HEK293 (cell line): ENCODE data around the gene VPS18.

Source experiments
- AEBP2 ChIP-seq: fragments of 450-650 bp; formaldehyde crosslinking; IDR thresholded peaks from 2 replicates; pipeline ENCODE4 v1.5.1; 2016; ENCODE audit warnings: missing biosample characterization, missing genetic modification characterization, borderline replicate concordance
- KLF10 ChIP-seq: fragments of 450-650 bp; IDR thresholded peaks from 2 replicates; pipeline ENCODE4 v1.5.1; 2018; ENCODE audit warnings: missing biosample characterization, mild to moderate bottlenecking, missing genetic modification characterization
- KLF7 ChIP-seq: fragments of 450-650 bp; formaldehyde crosslinking; IDR thresholded peaks from 2 replicates; pipeline ENCODE4 v1.5.1; 2016; ENCODE audit warnings: missing biosample characterization, missing genetic modification characterization, borderline replicate concordance
- MYNN ChIP-seq: fragments of 450-650 bp; formaldehyde crosslinking; IDR thresholded peaks from 2 replicates; pipeline ENCODE4 v1.5.1; 2016; ENCODE audit warnings: missing biosample characterization, missing genetic modification characterization, borderline replicate concordance
- REST ChIP-seq: fragments of 450-650 bp; formaldehyde crosslinking; IDR thresholded peaks from 2 replicates; pipeline ENCODE4 v1.5.1; 2016; ENCODE audit warnings: missing biosample characterization, missing genetic modification characterization
- SCRT2 ChIP-seq: fragments of 450-650 bp; formaldehyde crosslinking; IDR thresholded peaks from 2 replicates; pipeline ENCODE4 v1.5.1; 2016; ENCODE audit warnings: missing biosample characterization, missing genetic modification characterization
- SETDB1 ChIP-seq: IDR thresholded peaks from one replicate; pipeline ENCODE4 v1.6.1; 2017; ENCODE audit warnings: mild to moderate bottlenecking, low read length, moderate library complexity, mixed read lengths; ENCODE audit not compliant: insufficient read length
- TRIM28 ChIP-seq: IDR thresholded peaks from 2 replicates; pipeline ENCODE4 v1.6.1; 2011; ENCODE audit warnings: low read length, control low read depth, borderline replicate concordance
- ZBTB1 ChIP-seq: fragments of 450-650 bp; formaldehyde crosslinking; IDR thresholded peaks from 2 replicates; pipeline ENCODE4 v1.5.1; 2016; ENCODE audit warnings: missing biosample characterization, missing genetic modification characterization
- ZBTB20 ChIP-seq: fragments of 450-650 bp; formaldehyde crosslinking; IDR thresholded peaks from 2 replicates; pipeline ENCODE4 v1.5.1; 2016; ENCODE audit warnings: missing biosample characterization, missing genetic modification characterization
- ZBTB21 ChIP-seq: fragments of 450-650 bp; formaldehyde crosslinking; IDR thresholded peaks from 2 replicates; pipeline ENCODE4 v1.5.1; 2017; ENCODE audit warnings: missing biosample characterization, missing genetic modification characterization
- ZBTB7A ChIP-seq: fragments of 450-650 bp; formaldehyde crosslinking; IDR thresholded peaks from 2 replicates; pipeline ENCODE4 v1.5.1; 2016; ENCODE audit warnings: low read depth, missing biosample characterization, missing genetic modification characterization
- ZFP37 ChIP-seq: fragments of 450-650 bp; formaldehyde crosslinking; IDR thresholded peaks from 2 replicates; pipeline ENCODE4 v1.5.1; 2016; ENCODE audit warnings: missing biosample characterization, missing genetic modification characterization
- ZNF138 ChIP-seq: fragments of 450-650 bp; formaldehyde crosslinking; IDR thresholded peaks from 2 replicates; pipeline ENCODE4 v1.5.1; 2016; ENCODE audit warnings: missing biosample characterization, missing genetic modification characterization, borderline replicate concordance
- ZNF211 ChIP-seq: fragments of 450-650 bp; formaldehyde crosslinking; IDR thresholded peaks from 2 replicates; pipeline ENCODE4 v1.5.1; 2016; ENCODE audit warnings: low read depth, missing biosample characterization, missing genetic modification characterization
- ZNF214 ChIP-seq: fragments of 450-650 bp; formaldehyde crosslinking; IDR thresholded peaks from 2 replicates; pipeline ENCODE4 v1.5.1; 2017; ENCODE audit warnings: missing biosample characterization, mild to moderate bottlenecking, missing genetic modification characterization, borderline replicate concordance
- ZNF23 ChIP-seq: fragments of 450-650 bp; formaldehyde crosslinking; IDR thresholded peaks from 2 replicates; pipeline ENCODE4 v1.5.1; 2016; ENCODE audit warnings: missing biosample characterization, missing genetic modification characterization, borderline replicate concordance
- ZNF248 ChIP-seq: fragments of 450-650 bp; formaldehyde crosslinking; IDR thresholded peaks from 2 replicates; pipeline ENCODE4 v1.5.1; 2017; ENCODE audit warnings: missing biosample characterization, missing genetic modification characterization
- ZNF280C ChIP-seq: fragments of 450-650 bp; formaldehyde crosslinking; IDR thresholded peaks from 2 replicates; pipeline ENCODE4 v1.5.1; 2016; ENCODE audit warnings: missing biosample characterization, missing genetic modification characterization
- ZNF280D ChIP-seq: fragments of 450-650 bp; formaldehyde crosslinking; IDR thresholded peaks from 2 replicates; pipeline ENCODE4 v1.5.1; 2016; ENCODE audit warnings: missing biosample characterization, missing genetic modification characterization
- ZNF350 ChIP-seq: fragments of 450-650 bp; formaldehyde crosslinking; IDR thresholded peaks from 2 replicates; pipeline ENCODE4 v1.5.0; 2017; ENCODE audit warnings: missing biosample characterization, mild to moderate bottlenecking, missing genetic modification characterization
- ZNF426 ChIP-seq: fragments of 450-650 bp; formaldehyde crosslinking; IDR thresholded peaks from 2 replicates; pipeline ENCODE4 v1.5.1; 2017; ENCODE audit warnings: missing biosample characterization, missing genetic modification characterization, mild to moderate bottlenecking, inconsistent platforms, moderate library complexity
- ZNF513 ChIP-seq: fragments of 450-650 bp; IDR thresholded peaks from 2 replicates; pipeline ENCODE4 v1.5.1; 2018; ENCODE audit warnings: missing biosample characterization, missing genetic modification characterization
- ZNF530 ChIP-seq: fragments of 450-650 bp; formaldehyde crosslinking; IDR thresholded peaks from 2 replicates; pipeline ENCODE4 v1.5.1; 2016; ENCODE audit warnings: low read depth, missing biosample characterization, missing genetic modification characterization
- ZNF555 ChIP-seq: fragments of 450-650 bp; formaldehyde crosslinking; conservative IDR thresholded peaks from 2 replicates; pipeline ENCODE4 v1.5.1; 2017; ENCODE audit warnings: missing biosample characterization, mild to moderate bottlenecking, missing genetic modification characterization, inconsistent platforms
- ZNF623 ChIP-seq: fragments of 450-650 bp; formaldehyde crosslinking; IDR thresholded peaks from 2 replicates; pipeline ENCODE4 v1.5.1; 2016; ENCODE audit warnings: missing biosample characterization, missing genetic modification characterization
- ZNF791 ChIP-seq: fragments of 450-650 bp; formaldehyde crosslinking; IDR thresholded peaks from 2 replicates; pipeline ENCODE4 v1.5.1; 2016; ENCODE audit warnings: missing biosample characterization, missing genetic modification characterization
- ZNF792 ChIP-seq: fragments of 450-650 bp; formaldehyde crosslinking; IDR thresholded peaks from 2 replicates; pipeline ENCODE4 v1.5.1; 2016; ENCODE audit warnings: missing biosample characterization, missing genetic modification characterization
- ZSCAN16 ChIP-seq: fragments of 450-650 bp; formaldehyde crosslinking; IDR thresholded peaks from 2 replicates; pipeline ENCODE4 v1.5.1; 2016; ENCODE audit warnings: missing biosample characterization, missing genetic modification characterization

Gene VPS18

GRCh38 chr15:40952901-40953712 lies 58.9 kb downstream of the VPS18 start, which contains the start of gene CHAC1 (continued):
- TF ChIP-seq ZNF513 (tag by site-specific recombination) (no peak), TRIM28 (no peak), ZNF350 (tag by site-specific recombination) (no peak), ZNF214 (tag by site-specific recombination) (no peak), ZNF280C (tag by site-specific recombination) (no peak), KLF7 (tag by site-specific recombination) (peak; percentile 65; the same call in 1 of the 2 replicates), ZNF426 (tag by site-specific recombination) (no peak), MYNN (no peak), ZNF280D (tag by site-specific recombination) (no peak), ZNF791 (tag by site-specific recombination) (no peak), ZFP37 (no peak), ZSCAN16 (tag by site-specific recombination) (no peak), ZNF530 (tag by site-specific recombination) (no peak), AEBP2 (no peak), ZNF23 (tag by site-specific recombination) (no peak), SCRT2 (no peak), ZNF138 (tag by site-specific recombination) (no peak), SETDB1 (no peak), ZBTB21 (tag by site-specific recombination) (no peak), ZBTB20 (tag by site-specific recombination) (peak; percentile 91), ZNF623 (tag by site-specific recombination) (no peak), KLF10 (tag by site-specific recombination) (peak; percentile 73), ZNF792 (no peak), ZNF555 (tag by site-specific recombination) (no peak), ZBTB1 (tag by site-specific recombination) (no peak), ZNF248 (tag by site-specific recombination) (no peak), REST (tag by site-specific recombination) (no peak), ZNF211 (tag by site-specific recombination) (no peak), ZBTB7A (tag by site-specific recombination) (no peak)
